Astrocyte (in vitro differentiated cells and primary cell): ENCODE results near the gene CDCA4.

Experiments
- CTCF ChIP-seq: IDR thresholded peaks from 2 replicates; pipeline ENCODE4 v1.5.1; 2011; ENCODE audit warnings: low read depth, mild to moderate bottlenecking, inconsistent platforms, low read length, moderate library complexity; ENCODE audit not compliant: insufficient read depth
- EZH2 ChIP-seq: IDR thresholded peaks from 2 replicates; pipeline ENCODE4 v1.6.1; 2012; ENCODE audit warnings: mild to moderate bottlenecking, low read length, inconsistent platforms; ENCODE audit not compliant: insufficient read depth

- no peak for TF ChIP-seq CTCF
- TF ChIP-seq EZH2, result no peak
Measured at GRCh38 chr14:104967386-104968152, 53.3 kb downstream of the CDCA4 start.
